GM21723 (cell line): ENCODE data around the gene BABAM2.

Experiments
- ATAC-seq: cut with Tn5 transposase; IDR thresholded peaks from one replicate; pipeline ENCODE4 v1.9.1; 2021; ENCODE audit warnings: mild to moderate bottlenecking, moderate library complexity; ENCODE audit not compliant: unreplicated experiment

BABAM2 gene

GRCh38 chr2:28338046-28338817, 447.7 kb downstream of the BABAM2 start:
- ATAC-seq = no peak

- ATAC-seq = no peak
Observed at GRCh38 chr2:28338831-28339321, 448.3 kb downstream of the BABAM2 start.

- no peak for ATAC-seq
Observed at GRCh38 chr2:28339516-28340175, 449.1 kb downstream of the BABAM2 start.

GRCh38 chr2:28340312-28341202, 450.0 kb downstream of the BABAM2 start:
- ATAC-seq = no peak

GRCh38 chr2:28341208-28341891, 450.8 kb downstream of the BABAM2 start:
- ATAC-seq = no peak

GRCh38 chr2:28342081-28342967, 451.8 kb downstream of the BABAM2 start:
- ATAC-seq = no peak

GRCh38 chr2:28343184-28343942, 452.8 kb downstream of the BABAM2 start:
- ATAC-seq = no peak

- ATAC-seq = no peak
Observed at GRCh38 chr2:28343971-28344715, 453.6 kb downstream of the BABAM2 start.

GRCh38 chr2:28344756-28345373, 454.3 kb downstream of the BABAM2 start:
- ATAC-seq = no peak

- no peak for ATAC-seq
Observed at GRCh38 chr2:28345619-28346018, 455.1 kb downstream of the BABAM2 start.

- ATAC-seq = no peak
Observed at GRCh38 chr2:28346587-28346986, 456.1 kb downstream of the BABAM2 start.

- ATAC-seq = no peak
Observed at GRCh38 chr2:28347193-28347592, 456.7 kb downstream of the BABAM2 start.

GRCh38 chr2:28347596-28347995, 457.1 kb downstream of the BABAM2 start:
- no peak for ATAC-seq

- no peak for ATAC-seq
Observed at GRCh38 chr2:28348149-28348567, 457.6 kb downstream of the BABAM2 start.

- no peak for ATAC-seq
Observed at GRCh38 chr2:28348921-28349320, 458.4 kb downstream of the BABAM2 start.

- ATAC-seq = no peak
Observed at GRCh38 chr2:28349546-28350165, 459.1 kb downstream of the BABAM2 start.

- no peak for ATAC-seq
Observed at GRCh38 chr2:28350196-28350595, 459.7 kb downstream of the BABAM2 start.
